GM12874 (cell line): ENCODE data around the gene VPS13C.

Experiments
- TF ChIP-seq, protein P1 (sequence below): IDR thresholded peaks from 2 replicates; pipeline ENCODE4 v1.5.1; 2011; ENCODE audit warnings: low read depth, mild to moderate bottlenecking, control low read depth, low read length, moderate library complexity; ENCODE audit not compliant: insufficient read depth

The VPS13C gene

DNA sequence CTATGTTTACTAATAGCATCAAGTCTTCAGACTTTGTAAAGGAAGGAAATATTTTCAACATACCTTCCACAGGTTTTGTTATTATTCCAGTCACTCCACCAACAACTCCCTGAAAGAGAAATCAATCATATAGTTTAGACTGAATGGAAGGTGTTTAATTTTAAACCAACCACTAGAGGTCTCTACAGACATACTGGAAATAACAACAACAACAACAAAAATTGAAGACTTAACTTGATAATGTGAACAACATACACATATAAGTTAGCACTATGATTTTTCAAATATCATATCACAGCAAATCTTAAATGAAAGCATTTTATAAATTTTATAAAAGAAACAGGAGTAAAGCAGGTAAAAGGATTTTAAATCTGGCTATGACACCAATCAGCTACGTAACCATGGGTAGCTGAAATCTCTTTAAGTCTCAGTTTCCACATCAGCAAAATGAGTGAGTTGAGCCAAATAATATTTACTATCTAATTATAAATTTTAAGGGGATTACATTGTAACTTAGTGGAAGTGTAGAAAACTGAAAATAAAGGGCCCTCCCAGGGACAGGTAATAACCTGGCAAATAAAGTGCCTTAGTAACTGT is 188.2 kb downstream of the VPS13C start:
- TF ChIP-seq, protein P1, sequence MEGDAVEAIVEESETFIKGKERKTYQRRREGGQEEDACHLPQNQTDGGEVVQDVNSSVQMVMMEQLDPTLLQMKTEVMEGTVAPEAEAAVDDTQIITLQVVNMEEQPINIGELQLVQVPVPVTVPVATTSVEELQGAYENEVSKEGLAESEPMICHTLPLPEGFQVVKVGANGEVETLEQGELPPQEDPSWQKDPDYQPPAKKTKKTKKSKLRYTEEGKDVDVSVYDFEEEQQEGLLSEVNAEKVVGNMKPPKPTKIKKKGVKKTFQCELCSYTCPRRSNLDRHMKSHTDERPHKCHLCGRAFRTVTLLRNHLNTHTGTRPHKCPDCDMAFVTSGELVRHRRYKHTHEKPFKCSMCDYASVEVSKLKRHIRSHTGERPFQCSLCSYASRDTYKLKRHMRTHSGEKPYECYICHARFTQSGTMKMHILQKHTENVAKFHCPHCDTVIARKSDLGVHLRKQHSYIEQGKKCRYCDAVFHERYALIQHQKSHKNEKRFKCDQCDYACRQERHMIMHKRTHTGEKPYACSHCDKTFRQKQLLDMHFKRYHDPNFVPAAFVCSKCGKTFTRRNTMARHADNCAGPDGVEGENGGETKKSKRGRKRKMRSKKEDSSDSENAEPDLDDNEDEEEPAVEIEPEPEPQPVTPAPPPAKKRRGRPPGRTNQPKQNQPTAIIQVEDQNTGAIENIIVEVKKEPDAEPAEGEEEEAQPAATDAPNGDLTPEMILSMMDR, result peak; percentile 25; the same call in 1 of the 2 replicates

GRCh38 chr15:61869656-61870055 is 190.6 kb downstream of the VPS13C start:
- TF ChIP-seq, protein P1, result no peak

GRCh38 chr15:61861962-61862361 is 198.3 kb downstream of the VPS13C start:
- TF ChIP-seq, protein P1, result no peak

GRCh38 chr15:61857169-61857829 is 202.9 kb downstream of the VPS13C start:
- TF ChIP-seq, protein P1, result no peak

DNA sequence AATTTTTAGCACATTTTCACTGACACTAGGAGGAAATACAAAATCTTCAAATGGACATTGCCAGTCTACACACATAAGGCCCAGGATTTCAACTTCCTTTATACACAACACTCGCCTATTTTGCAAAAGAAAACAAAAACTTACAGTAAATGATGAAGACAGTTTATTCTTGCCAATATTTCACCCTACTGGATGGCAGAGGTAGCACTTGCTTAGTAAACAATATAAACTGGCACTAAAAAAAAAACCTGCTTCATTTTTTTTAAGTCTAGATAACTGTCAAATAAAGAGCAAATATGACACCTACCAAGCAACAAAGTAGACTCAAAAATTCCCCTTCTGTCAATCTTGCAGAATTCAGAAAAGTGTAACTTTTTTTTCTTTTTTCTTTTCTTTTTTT is 204.0 kb downstream of the VPS13C start:
- TF ChIP-seq, protein P1, result no peak

- TF ChIP-seq, protein P1, result no peak
Observed at GRCh38 chr15:61853195-61853594, 207.1 kb downstream of the VPS13C start.

- TF ChIP-seq, protein P1, result no peak
Observed at GRCh38 chr15:61851955-61852354, 208.3 kb downstream of the VPS13C start.
